Uterus (tissue), 2 donors: Measurements from ENCODE around the gene THOC6.

Experiments
- POLR2A ChIP-seq, 2 donors: fragments of 450-650 bp; IDR thresholded peaks; one replicate each; pipeline ENCODE4 v1.6.1; 2016; ENCODE audit warnings: antibody characterized with exemption in 2 of 2, mild to moderate bottlenecking in 1 of 2, moderate library complexity in 1 of 2
- TF ChIP-seq, protein P1 (sequence below), 4 experiments: fragments of 200-600 bp in 2 of 4; fragments of 450-650 bp in 2 of 4; sonication (generic) in 2 of 4; IDR thresholded peaks; one replicate each; pipeline ENCODE4 v1.5.1; 2016 to 2019; ENCODE audit warnings: antibody characterized with exemption in 4 of 4, mild to moderate bottlenecking in 2 of 4, moderate library complexity in 1 of 4

DNA sequence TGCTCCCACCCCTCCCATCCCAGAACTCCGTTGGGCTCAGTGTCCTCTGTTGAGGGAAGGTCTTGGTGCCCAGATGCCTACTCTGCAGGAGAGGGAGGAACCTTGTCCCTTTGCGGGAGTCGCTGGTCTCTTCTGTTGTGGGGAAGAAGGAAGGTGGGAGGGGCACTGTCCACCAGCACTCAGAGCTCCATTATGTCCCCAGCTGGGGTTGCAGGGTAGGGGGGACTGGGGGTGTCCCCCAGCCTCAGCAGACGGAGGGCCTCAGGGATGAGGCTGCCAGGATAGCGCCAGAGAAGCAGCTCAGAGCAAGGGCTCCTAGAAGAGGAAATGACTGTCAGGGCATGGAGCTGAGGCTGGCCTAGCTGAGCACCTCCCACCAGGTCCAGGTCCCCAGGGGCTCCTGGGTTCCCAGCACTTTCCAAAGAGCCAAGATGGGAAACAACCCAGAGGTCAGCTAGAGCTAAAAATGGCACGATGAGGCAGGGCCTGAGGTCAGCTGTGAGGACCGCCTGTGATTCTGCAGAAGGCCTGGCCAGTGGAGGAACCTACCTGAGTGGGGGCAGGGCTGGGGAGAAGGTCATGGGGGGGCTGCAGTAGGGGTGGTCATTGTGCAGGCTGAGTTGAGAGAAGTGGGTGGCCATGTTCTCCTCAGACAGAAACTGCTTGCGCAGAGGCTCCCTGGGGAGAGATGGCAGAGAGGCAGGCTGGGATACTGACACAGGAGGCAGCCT is 986 bp upstream of the THOC6 start:
- TF ChIP-seq, protein P1, sequence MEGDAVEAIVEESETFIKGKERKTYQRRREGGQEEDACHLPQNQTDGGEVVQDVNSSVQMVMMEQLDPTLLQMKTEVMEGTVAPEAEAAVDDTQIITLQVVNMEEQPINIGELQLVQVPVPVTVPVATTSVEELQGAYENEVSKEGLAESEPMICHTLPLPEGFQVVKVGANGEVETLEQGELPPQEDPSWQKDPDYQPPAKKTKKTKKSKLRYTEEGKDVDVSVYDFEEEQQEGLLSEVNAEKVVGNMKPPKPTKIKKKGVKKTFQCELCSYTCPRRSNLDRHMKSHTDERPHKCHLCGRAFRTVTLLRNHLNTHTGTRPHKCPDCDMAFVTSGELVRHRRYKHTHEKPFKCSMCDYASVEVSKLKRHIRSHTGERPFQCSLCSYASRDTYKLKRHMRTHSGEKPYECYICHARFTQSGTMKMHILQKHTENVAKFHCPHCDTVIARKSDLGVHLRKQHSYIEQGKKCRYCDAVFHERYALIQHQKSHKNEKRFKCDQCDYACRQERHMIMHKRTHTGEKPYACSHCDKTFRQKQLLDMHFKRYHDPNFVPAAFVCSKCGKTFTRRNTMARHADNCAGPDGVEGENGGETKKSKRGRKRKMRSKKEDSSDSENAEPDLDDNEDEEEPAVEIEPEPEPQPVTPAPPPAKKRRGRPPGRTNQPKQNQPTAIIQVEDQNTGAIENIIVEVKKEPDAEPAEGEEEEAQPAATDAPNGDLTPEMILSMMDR (IDR thresholded peaks at IDR 0.05): no peak
- TF ChIP-seq POLR2A (IDR thresholded peaks at IDR 0.05): no peak
